GM23338 (cell line): Measurements from ENCODE around the gene LHB. TPM values are rescaled to one million over a fixed set of nuclear protein-coding genes. Genes with fewer than 3 reads are reported as not detected.
"Not testable (repeated sequence)": the region's sequence is repeated elsewhere in the genome, so short reads cannot be mapped to it uniquely, and the experiment has no call there.

Experiments
- ATAC-seq: fragments of 200-7000 bp; cut with Tn5 transposase; 3 replicates; pipeline ENCODE4 v1.9.1; 2020
- DNase-seq: peaks from one replicate; pipeline ENCODE4 v3.0.0-alpha.2; 2015; ENCODE audit warnings: low spot score
- H2AFZ ChIP-seq: fragments of 200-600 bp; sonication (generic); 2 replicates; pipeline ENCODE4 v1.8.0; 2016; ENCODE audit warnings: antibody characterized with exemption, mild to moderate bottlenecking, moderate library complexity
- H3F3A ChIP-seq: fragments of 200-600 bp; sonication (generic); replicated peaks from 2 replicates; pipeline ENCODE4 v1.8.0; 2017; ENCODE audit warnings: antibody characterized with exemption, mixed run types, low read depth
- H3K27ac ChIP-seq: fragments of 200-600 bp; sonication (generic); 2 replicates; pipeline ENCODE4 v1.6.1; 2016; ENCODE audit warnings: low read depth
- H3K27me3 ChIP-seq: fragments of 200-600 bp; sonication (generic); 2 replicates; pipeline ENCODE4 v1.8.0; 2016; ENCODE audit warnings: mild to moderate bottlenecking, mixed run types, moderate library complexity; ENCODE audit not compliant: insufficient read depth
- H3K36me3 ChIP-seq: fragments of 200-600 bp; sonication (generic); 2 replicates; pipeline ENCODE4 v1.8.0; 2016; ENCODE audit warnings: mild to moderate bottlenecking; ENCODE audit not compliant: insufficient read depth
- H3K4me1 ChIP-seq: fragments of 200-600 bp; sonication (generic); 2 replicates; pipeline ENCODE4 v1.8.0; 2016; ENCODE audit warnings: mild to moderate bottlenecking, moderate library complexity; ENCODE audit not compliant: insufficient read depth
- H3K4me2 ChIP-seq: fragments of 200-600 bp; sonication (generic); 2 replicates; pipeline ENCODE4 v1.7.1; 2017; ENCODE audit warnings: mixed run types
- H3K4me3 ChIP-seq: fragments of 200-600 bp; sonication (generic); 2 replicates; pipeline ENCODE4 v1.6.1; 2016; ENCODE audit warnings: mixed run types
- H3K79me2 ChIP-seq: fragments of 200-600 bp; sonication (generic); replicated peaks from 2 replicates; pipeline ENCODE4 v1.8.0; 2017; ENCODE audit warnings: mild to moderate bottlenecking; ENCODE audit not compliant: insufficient read depth
- H3K9me2 ChIP-seq: fragments of 200-600 bp; sonication (generic); 2 replicates; pipeline ENCODE4 v1.8.0; 2017; ENCODE audit not compliant: insufficient read depth
- H4K20me1 ChIP-seq: fragments of 200-600 bp; sonication (generic); replicated peaks from 2 replicates; pipeline ENCODE4 v1.8.0; 2017; ENCODE audit warnings: mild to moderate bottlenecking; ENCODE audit not compliant: insufficient read depth
- H3K27ac Mint-ChIP-seq: 2 replicates; pipeline ENCODE4 v1.8.0; 2020; ENCODE audit warnings: inconsistent platforms, mild to moderate bottlenecking, moderate library complexity, mixed read lengths
- H3K27me3 Mint-ChIP-seq: 3 replicates; pipeline ENCODE4 v1.8.0; 2022; ENCODE audit warnings: low read depth, mild to moderate bottlenecking, moderate library complexity, mixed read lengths, inconsistent platforms; ENCODE audit not compliant: insufficient read depth, poor library complexity
- H3K36me3 Mint-ChIP-seq: 3 replicates; pipeline ENCODE4 v1.8.0; 2021; ENCODE audit warnings: low read depth, mild to moderate bottlenecking, inconsistent platforms, moderate library complexity, mixed read lengths
- H3K4me1 Mint-ChIP-seq: 3 replicates; pipeline ENCODE4 v1.8.0; 2020; ENCODE audit warnings: mild to moderate bottlenecking, inconsistent platforms, mixed read lengths
- H3K4me3 Mint-ChIP-seq: 3 replicates; pipeline ENCODE4 v1.8.0; 2021; ENCODE audit warnings: moderate library complexity, mild to moderate bottlenecking, inconsistent platforms, mixed read lengths
- H3K9me3 Mint-ChIP-seq: 3 replicates; pipeline ENCODE4 v1.8.0; 2020; ENCODE audit warnings: moderate library complexity, mild to moderate bottlenecking, inconsistent platforms, mixed read lengths
- CREB1 ChIP-seq: fragments of 250-450 bp; sonication (Bioruptor Pico); IDR thresholded peaks from 2 replicates; pipeline ENCODE4 v1.5.0; 2020; ENCODE audit warnings: low read depth, mild to moderate bottlenecking, moderate library complexity
- EZH2 ChIP-seq: fragments of 200-600 bp; sonication (generic); IDR thresholded peaks from one replicate; pipeline ENCODE4 v1.8.0; 2017; ENCODE audit warnings: antibody characterized with exemption, mild to moderate bottlenecking, low read depth; ENCODE audit not compliant: unreplicated experiment
- EZH2phosphoT487 ChIP-seq: fragments of 200-600 bp; sonication (generic); IDR thresholded peaks from one replicate; pipeline ENCODE4 v1.8.1; 2018; ENCODE audit warnings: antibody characterized with exemption; ENCODE audit not compliant: unreplicated experiment
- JUNB ChIP-seq: IDR thresholded peaks from one replicate; pipeline ENCODE4 v1.6.1; 2016; ENCODE audit warnings: antibody characterized with exemption; ENCODE audit not compliant: unreplicated experiment
- NANOG ChIP-seq: IDR thresholded peaks from 2 replicates; pipeline ENCODE4 v1.6.1; 2016; ENCODE audit warnings: antibody characterized with exemption, borderline replicate concordance
- POLR2AphosphoS5 ChIP-seq: IDR thresholded peaks from 2 replicates; pipeline ENCODE4 v1.6.1; 2016; ENCODE audit warnings: antibody characterized with exemption, low read depth
- STAT1 ChIP-seq: IDR thresholded peaks from one replicate; pipeline ENCODE4 v1.6.1; 2016; ENCODE audit warnings: antibody characterized with exemption; ENCODE audit not compliant: unreplicated experiment
- ZNF114 ChIP-seq: fragments of 250-450 bp; sonication (Bioruptor Pico); IDR thresholded peaks from 2 replicates; pipeline ENCODE4 v1.5.0; 2020; ENCODE audit warnings: mild to moderate bottlenecking, moderate library complexity
- ZNF331 ChIP-seq: fragments of 250-450 bp; sonication (Bioruptor Pico); IDR thresholded peaks from 2 replicates; pipeline ENCODE4 v1.5.0; 2020; ENCODE audit warnings: low read depth, mild to moderate bottlenecking, moderate library complexity
- polyA plus RNA-seq: library from polyadenylated mRNA; unstranded; fragments of >200 nt; fragmentation: Nextera tagmentation; extraction: Ambion mirVana; gene quantifications from 2 replicates; pipeline ENCODE4 v1.2.1, GENCODE V29; 2016
- total RNA-seq: library from RNA; depleted of rRNA; stranded (reverse); fragments of >200 nt; shearing (Covaris generic); gene quantifications from 2 replicates; pipeline ENCODE4 v1.2.3, GENCODE V29; 2014
- TF ChIP-seq, protein P1 (sequence below): IDR thresholded peaks from one replicate; pipeline ENCODE4 v1.6.1; 2018; ENCODE audit warnings: antibody characterized with exemption; ENCODE audit not compliant: unreplicated experiment
- TF ChIP-seq, protein P2 (sequence below), 2 experiments: fragments of 200-600 bp in 1 of 2; sonication (generic) in 1 of 2; conservative IDR thresholded peaks; 2 replicates each; pipeline versions ENCODE4 v1.5.1 to v1.6.1; 2016 to 2017; ENCODE audit warnings: antibody characterized with exemption in 2 of 2, low read depth in 2 of 2, mild to moderate bottlenecking in 2 of 2, moderate library complexity in 1 of 2
- TF ChIP-seq, protein P3 (sequence below): IDR thresholded peaks from 2 replicates; pipeline ENCODE4 v1.6.1; 2016; ENCODE audit warnings: antibody characterized with exemption

The LHB gene
- total and polyA plus RNA-seq, 2 experiments from 2014 or later: 0.76 TPM; not detected in 1

DNA sequence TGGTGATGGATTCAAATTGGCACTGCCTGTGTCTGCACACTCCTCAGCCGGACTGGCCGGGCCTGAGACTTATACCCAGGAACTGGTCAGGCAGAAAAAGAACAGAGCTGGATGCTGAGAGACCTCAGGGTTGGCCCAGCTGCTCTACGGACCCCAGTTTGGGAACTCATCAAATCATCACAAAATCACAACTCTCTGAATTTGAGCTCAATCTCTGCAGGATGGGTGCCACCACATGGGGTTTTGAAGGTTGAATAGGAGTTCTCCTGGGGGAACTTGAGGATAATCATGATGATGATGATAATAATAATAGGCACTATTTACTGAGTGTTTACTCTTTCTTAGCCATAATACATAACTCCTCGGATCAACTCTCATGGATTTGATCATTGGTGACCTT, 25.8 kb upstream of the LHB start:
- not testable (repeated sequence) for H3K36me3 ChIP-seq, H3K4me1 Mint-ChIP-seq, H3K36me3 Mint-ChIP-seq, H3K4me3 Mint-ChIP-seq, H3K9me2 ChIP-seq, H3K79me2 ChIP-seq, H3K4me2 ChIP-seq, H3K9me3 Mint-ChIP-seq, H3K27ac Mint-ChIP-seq, ATAC-seq, DNase-seq, H4K20me1 ChIP-seq, H3K27me3 Mint-ChIP-seq, H3K27ac ChIP-seq, H3K4me3 ChIP-seq, H3F3A ChIP-seq, H3K27me3 ChIP-seq, H3K4me1 ChIP-seq, H2AFZ ChIP-seq

DNA sequence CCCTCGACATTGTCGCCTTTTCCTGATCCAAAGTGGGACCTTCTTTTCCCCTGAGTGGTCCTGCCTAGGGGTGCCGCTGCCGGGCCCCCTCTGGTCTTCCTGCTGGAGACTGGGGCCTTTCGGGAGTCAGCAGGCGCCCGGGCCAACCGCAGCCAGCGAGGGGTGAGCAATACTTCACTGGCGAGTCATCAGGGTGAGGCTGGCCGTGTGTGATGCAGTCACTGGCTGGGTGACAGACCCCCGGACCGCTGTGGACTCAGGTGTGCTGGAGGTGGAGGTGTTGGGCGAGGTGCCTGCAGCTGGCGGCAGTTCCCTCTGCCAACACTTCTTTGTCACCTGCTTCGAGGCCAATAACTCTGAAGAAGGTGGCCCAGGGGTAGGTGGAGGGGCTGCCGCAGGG, 25.3 kb upstream of the LHB start:
- no peak overlapping the region for H2AFZ ChIP-seq
- H3K27me3 Mint-ChIP-seq: peaks cover 1% of the 10 kb centered on the region
- no peak overlapping the region for H3K27ac ChIP-seq
- TF ChIP-seq STAT1 (no peak), ZNF114 (no peak), EZH2phosphoT487 (no peak), CREB1 (CRISPR knock-in tag) (no peak), ZNF331 (CRISPR knock-in tag) (no peak), EZH2 (no peak), POLR2AphosphoS5 (no peak), JUNB (no peak), NANOG (no peak)
- TF ChIP-seq, protein P1, sequence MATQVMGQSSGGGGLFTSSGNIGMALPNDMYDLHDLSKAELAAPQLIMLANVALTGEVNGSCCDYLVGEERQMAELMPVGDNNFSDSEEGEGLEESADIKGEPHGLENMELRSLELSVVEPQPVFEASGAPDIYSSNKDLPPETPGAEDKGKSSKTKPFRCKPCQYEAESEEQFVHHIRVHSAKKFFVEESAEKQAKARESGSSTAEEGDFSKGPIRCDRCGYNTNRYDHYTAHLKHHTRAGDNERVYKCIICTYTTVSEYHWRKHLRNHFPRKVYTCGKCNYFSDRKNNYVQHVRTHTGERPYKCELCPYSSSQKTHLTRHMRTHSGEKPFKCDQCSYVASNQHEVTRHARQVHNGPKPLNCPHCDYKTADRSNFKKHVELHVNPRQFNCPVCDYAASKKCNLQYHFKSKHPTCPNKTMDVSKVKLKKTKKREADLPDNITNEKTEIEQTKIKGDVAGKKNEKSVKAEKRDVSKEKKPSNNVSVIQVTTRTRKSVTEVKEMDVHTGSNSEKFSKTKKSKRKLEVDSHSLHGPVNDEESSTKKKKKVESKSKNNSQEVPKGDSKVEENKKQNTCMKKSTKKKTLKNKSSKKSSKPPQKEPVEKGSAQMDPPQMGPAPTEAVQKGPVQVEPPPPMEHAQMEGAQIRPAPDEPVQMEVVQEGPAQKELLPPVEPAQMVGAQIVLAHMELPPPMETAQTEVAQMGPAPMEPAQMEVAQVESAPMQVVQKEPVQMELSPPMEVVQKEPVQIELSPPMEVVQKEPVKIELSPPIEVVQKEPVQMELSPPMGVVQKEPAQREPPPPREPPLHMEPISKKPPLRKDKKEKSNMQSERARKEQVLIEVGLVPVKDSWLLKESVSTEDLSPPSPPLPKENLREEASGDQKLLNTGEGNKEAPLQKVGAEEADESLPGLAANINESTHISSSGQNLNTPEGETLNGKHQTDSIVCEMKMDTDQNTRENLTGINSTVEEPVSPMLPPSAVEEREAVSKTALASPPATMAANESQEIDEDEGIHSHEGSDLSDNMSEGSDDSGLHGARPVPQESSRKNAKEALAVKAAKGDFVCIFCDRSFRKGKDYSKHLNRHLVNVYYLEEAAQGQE: no peak
- TF ChIP-seq, protein P2, sequence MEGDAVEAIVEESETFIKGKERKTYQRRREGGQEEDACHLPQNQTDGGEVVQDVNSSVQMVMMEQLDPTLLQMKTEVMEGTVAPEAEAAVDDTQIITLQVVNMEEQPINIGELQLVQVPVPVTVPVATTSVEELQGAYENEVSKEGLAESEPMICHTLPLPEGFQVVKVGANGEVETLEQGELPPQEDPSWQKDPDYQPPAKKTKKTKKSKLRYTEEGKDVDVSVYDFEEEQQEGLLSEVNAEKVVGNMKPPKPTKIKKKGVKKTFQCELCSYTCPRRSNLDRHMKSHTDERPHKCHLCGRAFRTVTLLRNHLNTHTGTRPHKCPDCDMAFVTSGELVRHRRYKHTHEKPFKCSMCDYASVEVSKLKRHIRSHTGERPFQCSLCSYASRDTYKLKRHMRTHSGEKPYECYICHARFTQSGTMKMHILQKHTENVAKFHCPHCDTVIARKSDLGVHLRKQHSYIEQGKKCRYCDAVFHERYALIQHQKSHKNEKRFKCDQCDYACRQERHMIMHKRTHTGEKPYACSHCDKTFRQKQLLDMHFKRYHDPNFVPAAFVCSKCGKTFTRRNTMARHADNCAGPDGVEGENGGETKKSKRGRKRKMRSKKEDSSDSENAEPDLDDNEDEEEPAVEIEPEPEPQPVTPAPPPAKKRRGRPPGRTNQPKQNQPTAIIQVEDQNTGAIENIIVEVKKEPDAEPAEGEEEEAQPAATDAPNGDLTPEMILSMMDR (conservative IDR thresholded peaks at IDR 0.05; ENCODE audit: low read depth in 2 of 2): no peak
- TF ChIP-seq, protein P3, sequence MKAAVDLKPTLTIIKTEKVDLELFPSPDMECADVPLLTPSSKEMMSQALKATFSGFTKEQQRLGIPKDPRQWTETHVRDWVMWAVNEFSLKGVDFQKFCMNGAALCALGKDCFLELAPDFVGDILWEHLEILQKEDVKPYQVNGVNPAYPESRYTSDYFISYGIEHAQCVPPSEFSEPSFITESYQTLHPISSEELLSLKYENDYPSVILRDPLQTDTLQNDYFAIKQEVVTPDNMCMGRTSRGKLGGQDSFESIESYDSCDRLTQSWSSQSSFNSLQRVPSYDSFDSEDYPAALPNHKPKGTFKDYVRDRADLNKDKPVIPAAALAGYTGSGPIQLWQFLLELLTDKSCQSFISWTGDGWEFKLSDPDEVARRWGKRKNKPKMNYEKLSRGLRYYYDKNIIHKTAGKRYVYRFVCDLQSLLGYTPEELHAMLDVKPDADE: no peak

More for the DNA sequence above, 25.3 kb upstream of the LHB start:
- no peaks in the 10 kb centered on the region for H3K36me3 ChIP-seq
- H3F3A ChIP-seq: no peaks in the 10 kb centered on the region
- no peak overlapping the region for H3K4me2 ChIP-seq
- no peak overlapping the region for H3K27ac Mint-ChIP-seq
- no peak for ATAC-seq
- H3K9me3 Mint-ChIP-seq: no peaks in the 10 kb centered on the region
- no peaks in the 10 kb centered on the region for H3K9me2 ChIP-seq
- no peaks in the 10 kb centered on the region; the same call in 2 of the 3 replicates for H3K4me1 Mint-ChIP-seq
- H3K4me3 ChIP-seq: no peak overlapping the region
- no peaks in the 10 kb centered on the region for H3K79me2 ChIP-seq
- H3K36me3 Mint-ChIP-seq: no peaks in the 10 kb centered on the region
- H3K4me1 ChIP-seq: no peaks in the 10 kb centered on the region
- DNase-seq: no peak
- no peaks in the 10 kb centered on the region for H3K27me3 ChIP-seq
- H3K4me3 Mint-ChIP-seq: no peak overlapping the region; the same call in 2 of the 3 replicates
- no peaks in the 10 kb centered on the region for H4K20me1 ChIP-seq
